ENCODE results near the gene CDH24.

The CDH24 gene

DNA sequence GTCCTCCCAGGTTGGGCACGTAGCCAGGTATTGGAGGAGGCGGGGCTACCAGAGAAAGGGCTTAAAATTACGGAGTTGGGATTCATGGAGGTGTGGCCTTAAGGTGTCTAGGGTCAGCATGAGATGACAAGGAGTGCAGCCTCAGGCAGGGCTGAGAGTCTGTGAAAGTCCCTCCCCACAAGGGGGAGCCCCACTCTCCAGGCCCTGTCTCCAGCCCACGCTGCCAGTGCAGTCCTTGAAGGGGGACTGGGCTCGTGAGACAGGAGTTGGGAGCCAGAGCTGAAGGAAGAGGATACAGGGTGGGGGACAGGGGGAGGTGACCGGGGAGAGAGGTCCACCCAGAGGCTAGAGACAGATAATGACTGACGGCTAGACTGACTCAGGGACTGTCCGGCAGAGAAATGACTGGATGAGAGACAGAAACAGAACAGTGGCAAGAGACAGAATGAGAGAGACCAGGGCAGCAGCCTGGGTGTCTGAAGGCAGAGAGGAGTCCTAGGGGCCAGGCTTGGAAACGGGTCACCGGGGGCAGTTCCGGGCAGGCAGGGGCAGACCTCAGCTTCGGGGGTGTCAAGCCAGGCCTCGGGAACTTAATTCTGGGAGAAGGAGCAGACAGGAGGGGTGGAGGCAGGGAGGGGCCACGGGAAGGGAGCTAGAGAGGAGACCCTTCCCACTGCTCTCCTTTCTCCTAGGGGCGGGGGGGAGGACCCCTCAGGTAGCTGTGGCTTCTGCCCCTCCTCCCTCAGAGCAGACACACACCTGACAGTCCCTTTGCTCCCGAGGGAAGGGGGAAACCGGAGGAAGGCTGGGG lies 970 bp downstream of the CDH24 start:
- H3K4me3 ChIP-seq (ENCODE audit: control insufficient read depth, low read depth, low read length), result peak overlapping the region; percentile 44
- TF ChIP-seq, protein P1, sequence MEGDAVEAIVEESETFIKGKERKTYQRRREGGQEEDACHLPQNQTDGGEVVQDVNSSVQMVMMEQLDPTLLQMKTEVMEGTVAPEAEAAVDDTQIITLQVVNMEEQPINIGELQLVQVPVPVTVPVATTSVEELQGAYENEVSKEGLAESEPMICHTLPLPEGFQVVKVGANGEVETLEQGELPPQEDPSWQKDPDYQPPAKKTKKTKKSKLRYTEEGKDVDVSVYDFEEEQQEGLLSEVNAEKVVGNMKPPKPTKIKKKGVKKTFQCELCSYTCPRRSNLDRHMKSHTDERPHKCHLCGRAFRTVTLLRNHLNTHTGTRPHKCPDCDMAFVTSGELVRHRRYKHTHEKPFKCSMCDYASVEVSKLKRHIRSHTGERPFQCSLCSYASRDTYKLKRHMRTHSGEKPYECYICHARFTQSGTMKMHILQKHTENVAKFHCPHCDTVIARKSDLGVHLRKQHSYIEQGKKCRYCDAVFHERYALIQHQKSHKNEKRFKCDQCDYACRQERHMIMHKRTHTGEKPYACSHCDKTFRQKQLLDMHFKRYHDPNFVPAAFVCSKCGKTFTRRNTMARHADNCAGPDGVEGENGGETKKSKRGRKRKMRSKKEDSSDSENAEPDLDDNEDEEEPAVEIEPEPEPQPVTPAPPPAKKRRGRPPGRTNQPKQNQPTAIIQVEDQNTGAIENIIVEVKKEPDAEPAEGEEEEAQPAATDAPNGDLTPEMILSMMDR (conservative IDR thresholded peaks at IDR 0.05; ENCODE audit: control insufficient read depth, insufficient read depth, low read depth, low read length), result peak; percentile 77
- DNase-seq (ENCODE audit: low read depth), result peak; percentile 62

DNA sequence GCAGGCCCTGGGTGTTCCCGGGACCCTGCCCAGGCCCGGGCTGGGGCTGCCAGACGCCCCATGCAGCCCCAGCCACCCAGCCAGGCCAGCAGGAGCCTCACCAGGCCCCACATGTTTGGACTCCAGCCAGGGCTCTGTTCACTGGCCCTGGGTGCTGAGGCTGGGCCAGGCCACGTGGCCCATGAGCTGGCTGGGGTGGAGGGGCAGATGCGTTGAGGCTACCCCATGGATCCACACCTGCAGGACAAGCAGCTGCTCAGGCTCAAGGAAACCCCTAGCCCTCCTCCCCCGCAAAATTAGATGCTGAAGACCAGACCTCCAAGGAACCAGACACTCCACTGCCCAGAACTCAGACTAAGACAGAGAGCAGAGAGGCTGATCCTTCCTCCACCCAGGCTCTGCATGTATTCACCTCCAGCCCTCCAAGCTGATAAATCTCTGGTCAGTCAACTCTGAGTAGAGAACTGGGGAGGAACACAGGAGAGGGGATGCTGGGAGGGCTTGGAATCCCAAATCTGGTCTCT lies 1.6 kb downstream of the CDH24 start:
- TF ChIP-seq, protein P1 (conservative IDR thresholded peaks at IDR 0.05; ENCODE audit: control insufficient read depth, insufficient read depth, low read depth, low read length), result no peak
- H3K4me3 ChIP-seq (ENCODE audit: control insufficient read depth, low read depth, low read length), result no peak overlapping the region
- peak; percentile 51 for DNase-seq (ENCODE audit: low read depth)

DNA sequence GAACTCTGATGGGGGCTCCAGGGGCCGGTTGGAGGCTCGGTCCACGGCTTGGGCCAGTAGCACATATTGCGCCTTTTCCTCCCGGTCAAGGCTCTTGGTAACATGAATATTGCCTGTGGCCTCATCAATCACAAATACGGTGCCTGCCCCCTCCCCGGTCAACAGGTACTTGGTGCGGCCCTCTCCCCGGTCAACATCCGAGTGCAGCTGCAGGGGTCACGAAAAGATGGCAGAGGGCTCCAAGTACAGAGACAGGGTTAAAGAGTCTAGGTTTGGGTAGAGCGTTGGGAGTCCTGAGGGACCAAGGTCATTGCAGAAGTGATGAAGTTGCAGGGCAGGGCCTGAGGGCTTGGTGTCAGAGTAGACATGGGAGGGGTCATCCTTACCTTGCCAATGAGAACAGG lies 2.2 kb downstream of the CDH24 start:
- TF ChIP-seq, protein P1 (conservative IDR thresholded peaks at IDR 0.05; ENCODE audit: control insufficient read depth, insufficient read depth, low read depth, low read length), result no peak
- no peak for DNase-seq (ENCODE audit: low read depth)
- no peak overlapping the region for H3K4me3 ChIP-seq (ENCODE audit: control insufficient read depth, low read depth, low read length)

DNA sequence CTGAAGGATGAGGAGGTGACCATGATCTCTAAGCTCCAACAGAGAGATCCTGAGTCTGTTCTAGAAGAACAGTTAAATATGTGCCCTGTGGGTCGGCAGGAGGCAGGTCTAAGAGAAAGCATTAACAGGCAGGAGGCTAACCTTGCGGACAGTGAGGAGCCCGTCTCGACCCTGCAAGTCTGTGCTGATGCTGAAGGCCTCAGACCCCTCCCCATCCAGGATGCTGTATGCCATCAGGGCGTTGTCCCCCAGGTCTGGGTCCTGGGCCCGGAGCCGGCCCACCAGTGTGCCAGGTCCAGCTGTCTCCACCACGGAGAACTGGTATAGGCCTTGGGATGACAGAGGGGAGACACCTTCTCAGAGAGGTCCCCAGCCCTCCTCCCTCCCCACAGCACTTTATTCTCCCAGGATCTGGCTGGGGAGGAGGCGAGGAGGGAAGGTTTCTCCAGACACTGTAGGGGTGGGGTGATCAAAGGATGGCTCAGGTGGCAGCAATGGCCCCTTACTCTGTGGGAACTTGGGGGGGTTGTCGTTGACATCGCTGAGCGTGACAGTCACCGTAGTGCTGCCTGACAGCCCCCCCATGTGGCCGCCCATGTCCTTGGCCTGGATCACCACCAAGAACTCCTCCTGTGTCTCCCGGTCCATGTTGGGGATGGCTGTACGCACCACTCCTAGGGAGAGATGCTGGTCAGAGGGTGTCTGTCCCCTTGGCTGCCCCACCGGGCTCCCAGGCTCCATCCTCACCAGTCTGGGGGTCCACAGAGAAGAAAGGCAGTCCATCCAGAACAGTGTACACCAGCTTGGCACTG lies 3.1 kb downstream of the CDH24 start:
- no peak overlapping the region for H3K4me3 ChIP-seq (ENCODE audit: control insufficient read depth, low read depth, low read length)
- DNase-seq (ENCODE audit: low read depth), result no peak
- TF ChIP-seq, protein P1 (conservative IDR thresholded peaks at IDR 0.05; ENCODE audit: control insufficient read depth, insufficient read depth, low read depth, low read length), result peak; percentile 24

DNA sequence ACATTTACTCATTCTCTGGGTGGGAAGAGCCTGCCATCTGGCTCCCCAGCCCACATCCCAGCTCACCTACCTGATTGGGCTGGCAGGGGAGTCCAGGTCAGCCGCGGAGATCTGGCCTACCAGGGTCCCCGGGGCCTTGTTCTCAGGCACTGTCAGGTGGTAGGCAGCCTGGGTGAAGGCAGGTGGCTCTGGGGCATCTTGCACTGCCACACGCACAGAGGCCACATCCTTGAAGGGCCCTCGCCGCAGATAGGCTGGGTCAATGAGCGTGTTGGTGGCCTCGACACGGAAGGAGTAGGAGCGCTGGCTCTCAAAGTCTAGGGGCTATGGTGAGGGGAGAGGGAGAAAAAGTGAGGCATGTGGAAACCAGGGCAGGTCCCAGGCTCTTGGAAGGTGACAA lies 3.9 kb downstream of the CDH24 start:
- H3K4me3 ChIP-seq (ENCODE audit: control insufficient read depth, low read depth, low read length), result no peak overlapping the region
- no peak for DNase-seq (ENCODE audit: low read depth)
- TF ChIP-seq, protein P1 (conservative IDR thresholded peaks at IDR 0.05; ENCODE audit: control insufficient read depth, insufficient read depth, low read depth, low read length), result no peak

DNA sequence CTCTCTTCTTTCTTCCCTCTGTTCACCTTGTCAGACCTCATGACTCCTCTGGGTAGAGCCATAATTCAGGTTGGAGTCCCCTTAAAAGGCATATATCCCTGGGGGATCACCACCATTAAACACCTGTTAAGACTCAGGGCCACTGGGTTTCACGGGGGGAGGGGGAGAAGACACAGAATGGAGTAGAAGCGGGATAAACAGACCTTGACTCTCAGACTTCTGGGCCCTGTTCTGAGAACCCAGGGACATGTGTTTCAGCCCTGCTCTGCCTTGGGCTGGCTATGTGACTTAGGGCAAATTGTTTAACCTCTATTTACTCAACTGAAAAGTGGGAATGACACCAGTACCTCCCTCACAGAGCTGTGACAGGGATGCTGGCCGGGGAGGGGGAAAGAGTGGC lies 4.6 kb downstream of the CDH24 start:
- TF ChIP-seq, protein P1 (conservative IDR thresholded peaks at IDR 0.05; ENCODE audit: control insufficient read depth, insufficient read depth, low read depth, low read length), result no peak
- H3K4me3 ChIP-seq (ENCODE audit: control insufficient read depth, low read depth, low read length), result no peak overlapping the region
- DNase-seq (ENCODE audit: low read depth), result no peak
